GM18907 (cell line): Measurements from ENCODE around the gene QTRT2.

Source experiments
- ATAC-seq: cut with Tn5 transposase; IDR thresholded peaks from one replicate; pipeline ENCODE4 v1.9.1; 2021; ENCODE audit warnings: mild to moderate bottlenecking, moderate library complexity; ENCODE audit not compliant: unreplicated experiment

QTRT2 gene

GRCh38 chr3:114076711-114077110 is 20.2 kb downstream of the QTRT2 start:
- no peak for ATAC-seq

- no peak for ATAC-seq
Observed at GRCh38 chr3:114078126-114078525, 21.6 kb downstream of the QTRT2 start.

GRCh38 chr3:114079761-114080160 is 23.2 kb downstream of the QTRT2 start:
- ATAC-seq, result no peak

GRCh38 chr3:114080201-114080600 is 23.7 kb downstream of the QTRT2 start:
- ATAC-seq, result no peak

- ATAC-seq, result no peak
Observed at GRCh38 chr3:114081037-114081436, 24.5 kb downstream of the QTRT2 start.

GRCh38 chr3:114083112-114083511 is 26.6 kb downstream of the QTRT2 start:
- ATAC-seq, result no peak

- ATAC-seq, result no peak
Observed at GRCh38 chr3:114086356-114086755, 29.8 kb downstream of the QTRT2 start.

GRCh38 chr3:114089675-114090074 is 33.1 kb downstream of the QTRT2 start:
- no peak for ATAC-seq

- no peak for ATAC-seq
Observed at GRCh38 chr3:114092151-114093015, 35.8 kb downstream of the QTRT2 start.

- ATAC-seq, result no peak
Observed at GRCh38 chr3:114093016-114093380, 36.5 kb downstream of the QTRT2 start.

GRCh38 chr3:114093596-114093995 is 37.1 kb downstream of the QTRT2 start:
- no peak for ATAC-seq

- ATAC-seq, result no peak
Observed at GRCh38 chr3:114095796-114096195, 39.3 kb downstream of the QTRT2 start.

- ATAC-seq, result no peak
Observed at GRCh38 chr3:114101101-114101500, 44.6 kb downstream of the QTRT2 start.

GRCh38 chr3:114103181-114103580 is 46.6 kb downstream of the QTRT2 start:
- no peak for ATAC-seq

GRCh38 chr3:114103858-114104257 is 47.3 kb downstream of the QTRT2 start:
- no peak for ATAC-seq

- ATAC-seq, result no peak
Observed at GRCh38 chr3:114104414-114104813, 47.9 kb downstream of the QTRT2 start.

- no peak for ATAC-seq
Observed at GRCh38 chr3:114108137-114108536, 51.6 kb downstream of the QTRT2 start.

- ATAC-seq, result no peak
Observed at GRCh38 chr3:114110439-114110838, 53.9 kb downstream of the QTRT2 start.

GRCh38 chr3:114111060-114111770 is 54.7 kb downstream of the QTRT2 start:
- no peak for ATAC-seq

GRCh38 chr3:114112696-114113095 is 56.2 kb downstream of the QTRT2 start:
- ATAC-seq, result no peak

- no peak for ATAC-seq
Observed at GRCh38 chr3:114114719-114115118, 58.2 kb downstream of the QTRT2 start.

GRCh38 chr3:114115143-114115542 is 58.6 kb downstream of the QTRT2 start:
- ATAC-seq, result no peak
